Body of pancreas (tissue), 4 donors: Measurements from ENCODE around the gene FAF2. TPM values are rescaled to one million over a fixed set of nuclear protein-coding genes. Genes with fewer than 3 reads are reported as not detected.

Source experiments
- ATAC-seq: fragments of 150-250 bp; one replicate; pipeline ENCODE4 v1.9.1; 2016
- DNase-seq, 4 donors: peaks; one replicate each; pipeline ENCODE4 v3.0.0-alpha.2; 2019
- H3K27ac ChIP-seq, 4 donors: fragments of 200-600 bp; sonication (generic); 1 replicate in 3 of 4; 2 replicates in 1 of 4; pipeline versions ENCODE4 v1.5.1 to v1.6.1; 2016 to 2019; ENCODE audit warnings: mild to moderate bottlenecking in 1 of 4, mixed read lengths in 1 of 4, moderate library complexity in 1 of 4
- H3K27me3 ChIP-seq, 2 donors: fragments of 200-600 bp; sonication (generic); one replicate each; pipeline ENCODE4 v1.6.0; 2016; ENCODE audit warnings: mild to moderate bottlenecking in 1 of 2
- H3K36me3 ChIP-seq, 2 donors: fragments of 200-600 bp; sonication (generic); replicated peaks in 1 of 2; 2 replicates each; pipeline ENCODE4 v1.5.1; 2016; ENCODE audit warnings: low read depth in 2 of 2; ENCODE audit not compliant: insufficient read depth in 1 of 2
- H3K4me1 ChIP-seq: fragments of 200-600 bp; sonication (generic); one replicate; pipeline ENCODE4 v1.6.0; 2016
- H3K4me3 ChIP-seq, 2 donors: fragments of 200-600 bp; sonication (generic); 1 replicate in 1 of 2; 2 replicates in 1 of 2; pipeline ENCODE4 v1.5.1; 2016 to 2019
- H3K9me3 ChIP-seq, 3 donors: fragments of 200-600 bp; sonication (generic); 1 replicate in 2 of 3; 2 replicates in 1 of 3; pipeline ENCODE4 v1.5.1; 2016
- POLR2A ChIP-seq, 3 donors: fragments of 450-650 bp; IDR thresholded peaks; one replicate each; pipeline ENCODE4 v1.6.1; 2016; ENCODE audit warnings: antibody characterized with exemption in 3 of 3, mild to moderate bottlenecking in 2 of 3
- WGBS, 2 donors: methylation state at CpG; one replicate each; pipeline ENCODE4 v1.1.5; 2017; 5-methylcytosine and 5-hydroxymethylcytosine counted together
- intact Hi-C: fragments of 100-400 bp; cut with DNase I; formaldehyde crosslinking; loops from one replicate; pipeline ENCODE4 v1.15.1; 2023
- total RNA-seq, 2 donors: library from RNA; depleted of rRNA; stranded (reverse); fragments of >200 nt; gene quantifications; one replicate each; pipeline ENCODE4 v1.1.0, GENCODE V29; 2016
- TF ChIP-seq, protein P1 (sequence below), 7 experiments: fragments of 450-650 bp in 4 of 7; fragments of 200-600 bp in 3 of 7; sonication (generic) in 3 of 7; IDR thresholded peaks; one replicate each; pipeline ENCODE4 v1.5.1; 2016 to 2019; ENCODE audit warnings: antibody characterized with exemption in 7 of 7

Gene FAF2
- total RNA-seq, 2 donors from 2014 or later, result 15.8 to 44.2 TPM

DNA sequence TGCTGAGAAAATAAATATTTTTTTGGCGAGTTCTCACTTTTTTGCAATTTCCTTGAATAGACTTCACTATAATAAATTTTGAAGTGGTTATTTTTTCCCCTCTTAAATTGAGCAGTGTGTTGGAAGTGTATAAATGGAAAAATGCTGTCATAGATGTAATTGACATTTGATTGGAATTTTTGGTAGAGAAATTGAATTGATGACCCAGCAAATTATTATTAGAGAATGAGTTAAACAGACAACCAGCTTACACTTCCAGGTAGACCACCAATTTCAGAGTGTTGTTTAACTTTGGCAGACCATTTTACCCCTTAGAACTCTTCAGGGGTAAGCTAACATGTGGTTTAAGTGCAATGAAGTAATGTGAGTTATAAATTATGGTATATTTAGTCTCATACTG, 1.9 kb downstream of the FAF2 start:
- no peak overlapping the region for H3K27ac ChIP-seq
- WGBS, 2 donors, result 40 to 74% methylated on average over 1 of the region's 1 CpG
- DNase-seq, result no peak
- intact Hi-C loops, result no loop called here
- no peak for TF ChIP-seq POLR2A (IDR thresholded peaks at IDR 0.05)
- TF ChIP-seq, protein P1, sequence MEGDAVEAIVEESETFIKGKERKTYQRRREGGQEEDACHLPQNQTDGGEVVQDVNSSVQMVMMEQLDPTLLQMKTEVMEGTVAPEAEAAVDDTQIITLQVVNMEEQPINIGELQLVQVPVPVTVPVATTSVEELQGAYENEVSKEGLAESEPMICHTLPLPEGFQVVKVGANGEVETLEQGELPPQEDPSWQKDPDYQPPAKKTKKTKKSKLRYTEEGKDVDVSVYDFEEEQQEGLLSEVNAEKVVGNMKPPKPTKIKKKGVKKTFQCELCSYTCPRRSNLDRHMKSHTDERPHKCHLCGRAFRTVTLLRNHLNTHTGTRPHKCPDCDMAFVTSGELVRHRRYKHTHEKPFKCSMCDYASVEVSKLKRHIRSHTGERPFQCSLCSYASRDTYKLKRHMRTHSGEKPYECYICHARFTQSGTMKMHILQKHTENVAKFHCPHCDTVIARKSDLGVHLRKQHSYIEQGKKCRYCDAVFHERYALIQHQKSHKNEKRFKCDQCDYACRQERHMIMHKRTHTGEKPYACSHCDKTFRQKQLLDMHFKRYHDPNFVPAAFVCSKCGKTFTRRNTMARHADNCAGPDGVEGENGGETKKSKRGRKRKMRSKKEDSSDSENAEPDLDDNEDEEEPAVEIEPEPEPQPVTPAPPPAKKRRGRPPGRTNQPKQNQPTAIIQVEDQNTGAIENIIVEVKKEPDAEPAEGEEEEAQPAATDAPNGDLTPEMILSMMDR (IDR thresholded peaks at IDR 0.05), result no peak
- H3K4me3 ChIP-seq, result no peak overlapping the region
- H3K4me1 ChIP-seq, result peaks cover 36% of the 10 kb centered on the region
- no peaks in the 10 kb centered on the region for H3K9me3 ChIP-seq
- H3K27me3 ChIP-seq, result no peaks in the 10 kb centered on the region
- no peak for ATAC-seq
- no peaks in the 10 kb centered on the region for H3K36me3 ChIP-seq

DNA sequence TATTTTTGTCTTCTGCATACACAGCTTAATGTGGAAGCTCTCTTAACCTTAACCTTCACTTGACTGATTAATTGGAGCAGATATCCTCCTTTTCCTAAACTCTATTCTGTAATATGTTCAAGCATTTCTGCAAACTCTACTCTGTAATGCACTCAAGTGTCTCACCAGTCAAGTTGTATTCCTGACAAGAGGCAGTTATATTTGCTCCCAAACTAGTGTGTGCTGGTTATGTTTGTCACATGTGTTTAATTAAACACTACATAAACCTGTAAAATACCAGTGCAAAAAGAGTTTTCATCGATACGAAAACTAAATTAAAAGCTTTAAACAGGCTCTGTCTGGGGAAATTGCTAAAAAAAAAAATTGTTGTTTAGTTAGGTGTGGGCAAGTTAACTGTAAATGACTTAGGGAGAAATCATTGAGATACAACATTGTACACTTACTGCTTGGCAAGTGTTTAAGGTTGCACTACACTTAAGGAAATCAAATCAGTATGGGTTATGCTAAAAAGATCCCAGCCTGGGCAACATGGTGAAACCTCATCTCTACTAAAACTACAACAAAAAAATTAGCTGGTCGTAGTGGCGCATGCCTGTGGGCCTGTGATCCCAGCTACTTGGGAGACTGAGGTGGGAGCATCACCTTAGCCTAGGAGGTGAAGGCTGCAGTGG, 6.7 kb downstream of the FAF2 start:
- no peaks in the 10 kb centered on the region for H3K36me3 ChIP-seq
- H3K27me3 ChIP-seq, result no peaks in the 10 kb centered on the region
- H3K4me1 ChIP-seq, result peaks cover 17% of the 10 kb centered on the region
- WGBS, 2 donors, result 91 to 94% methylated on average over 4 of the region's 4 CpGs
- no peak for ATAC-seq
- intact Hi-C loops, result no loop called here
- DNase-seq, result no peak
- TF ChIP-seq, protein P1 (IDR thresholded peaks at IDR 0.05), result no peak
- TF ChIP-seq POLR2A (IDR thresholded peaks at IDR 0.05), result no peak
- H3K9me3 ChIP-seq, result no peaks in the 10 kb centered on the region
- no peak overlapping the region for H3K27ac ChIP-seq
- H3K4me3 ChIP-seq, result no peak overlapping the region

DNA sequence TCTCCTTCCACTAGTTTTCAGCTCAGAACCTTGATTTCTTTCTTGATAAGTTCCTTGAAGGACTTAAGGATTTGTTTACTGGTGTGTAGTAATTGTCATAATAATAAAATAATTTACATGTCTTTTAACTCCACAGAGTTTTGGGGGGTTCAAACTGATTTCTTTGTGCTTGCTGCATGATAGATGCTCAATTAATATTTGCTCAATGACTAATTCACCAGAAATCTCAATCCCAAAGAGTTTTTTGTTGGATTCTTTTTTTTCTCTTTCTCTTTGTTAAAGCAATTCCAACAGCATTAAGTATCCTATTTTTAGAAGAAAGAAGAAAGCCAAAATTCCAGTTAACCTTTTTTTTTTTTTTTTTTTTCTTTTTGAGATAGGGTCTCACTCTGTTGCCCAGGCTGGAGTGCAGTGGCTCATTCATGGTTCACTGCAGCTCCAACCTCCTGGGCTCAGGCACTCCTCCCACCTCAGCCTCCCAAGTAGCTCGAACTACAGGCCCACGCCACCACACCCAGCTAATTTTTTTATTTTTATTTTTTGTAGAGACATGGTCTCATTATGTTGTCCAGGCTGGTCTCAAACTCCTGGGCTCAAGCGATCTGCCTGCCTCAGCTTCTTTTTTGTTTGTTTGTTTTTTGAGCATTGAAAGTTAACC, 10.8 kb downstream of the FAF2 start:
- intact Hi-C loops, result no loop called here
- ATAC-seq (no peak), DNase-seq (no peak)
- TF ChIP-seq, protein P1 (IDR thresholded peaks at IDR 0.05), result no peak
- TF ChIP-seq POLR2A (IDR thresholded peaks at IDR 0.05), result no peak
- Histone ChIP-seq H3K27me3 (no peaks in the 10 kb centered on the region), H3K4me3 (no peak overlapping the region), H3K36me3 (no peaks in the 10 kb centered on the region), H3K27ac (no peak overlapping the region), H3K4me1 (no peaks in the 10 kb centered on the region), H3K9me3 (no peaks in the 10 kb centered on the region)
- 98 to 99% methylated on average over 3 of the region's 3 CpGs for WGBS, 2 donors

DNA sequence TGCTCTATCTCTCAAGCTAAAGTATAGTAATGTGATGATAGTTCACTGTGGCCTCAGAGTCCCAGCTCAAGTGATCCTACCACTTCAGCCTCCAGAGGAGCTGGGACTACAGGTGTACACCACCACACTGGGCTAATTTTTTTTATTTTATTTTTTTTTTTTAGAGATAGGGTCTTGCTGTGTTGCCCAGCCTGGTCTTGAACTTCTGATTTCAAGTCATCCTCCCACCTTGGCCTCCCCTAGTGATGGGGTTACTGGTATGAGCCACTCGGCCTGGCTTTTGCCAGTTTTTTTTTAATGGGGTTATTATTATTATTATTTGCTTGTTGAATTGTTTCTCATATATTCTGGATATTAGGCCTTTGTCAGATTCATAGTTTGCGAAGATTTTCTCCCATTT, 13.2 kb downstream of the FAF2 start:
- ATAC-seq (no peak), DNase-seq (no peak)
- Histone ChIP-seq H3K36me3 (no peaks in the 10 kb centered on the region), H3K9me3 (no peaks in the 10 kb centered on the region), H3K4me3 (no peak overlapping the region), H3K27ac (no peak overlapping the region), H3K27me3 (no peaks in the 10 kb centered on the region), H3K4me1 (peaks cover 13% of the 10 kb centered on the region)
- WGBS, 2 donors, result 92 to 94% methylated on average over 2 of the region's 2 CpGs
- intact Hi-C loops, result no loop called here
- TF ChIP-seq, protein P1 (IDR thresholded peaks at IDR 0.05), result no peak
- no peak for TF ChIP-seq POLR2A (IDR thresholded peaks at IDR 0.05)
